H9 (cell line): ENCODE data around the gene CACNA1D. TPM values are rescaled to one million over a fixed set of nuclear protein-coding genes. Genes with fewer than 3 reads are reported as not detected.

Source experiments
- DNase-seq: peaks from one replicate; pipeline ENCODE4 v3.0.0-alpha.2; 2017
- H2AFZ ChIP-seq: one replicate; pipeline ENCODE4 v1.6.1; 2013; ENCODE audit warnings: mild to moderate bottlenecking, low read length, control low read depth, moderate library complexity
- H2AK5ac ChIP-seq: 2 replicates; pipeline ENCODE4 v1.6.1; 2013; ENCODE audit warnings: low read length, control low read depth, mixed read lengths; ENCODE audit not compliant: insufficient read length
- H2BK120ac ChIP-seq: one replicate; pipeline ENCODE4 v1.6.1; 2013; ENCODE audit warnings: low read depth, mild to moderate bottlenecking, low read length, control low read depth, inconsistent platforms; ENCODE audit not compliant: poor library complexity, severe bottlenecking
- H2BK12ac ChIP-seq: 2 replicates; pipeline ENCODE4 v1.6.1; 2013; ENCODE audit warnings: low read length, control low read depth, mixed read lengths, low read depth; ENCODE audit not compliant: insufficient read length
- H2BK15ac ChIP-seq: 2 replicates; pipeline ENCODE4 v1.6.1; 2013; ENCODE audit warnings: low read depth, low read length, control low read depth
- H2BK20ac ChIP-seq: one replicate; pipeline ENCODE4 v1.6.1; 2013; ENCODE audit warnings: low read depth, mild to moderate bottlenecking, low read length, control low read depth, inconsistent platforms; ENCODE audit not compliant: poor library complexity, severe bottlenecking
- H2BK5ac ChIP-seq: 2 replicates; pipeline ENCODE4 v1.6.1; 2013; ENCODE audit warnings: low read length, control low read depth, mixed read lengths; ENCODE audit not compliant: insufficient read length
- H3K14ac ChIP-seq: 2 replicates; pipeline ENCODE4 v1.6.1; 2013; ENCODE audit warnings: low read length, control low read depth; ENCODE audit not compliant: insufficient read depth
- H3K18ac ChIP-seq: 2 replicates; pipeline ENCODE4 v1.6.1; 2013; ENCODE audit warnings: low read depth, mild to moderate bottlenecking, mixed read lengths, low read length, control low read depth; ENCODE audit not compliant: insufficient read length
- H3K23ac ChIP-seq: 2 replicates; pipeline ENCODE4 v1.6.1; 2013; ENCODE audit warnings: low read length, control low read depth, mixed read lengths, low read depth; ENCODE audit not compliant: insufficient read length
- H3K23me2 ChIP-seq: 2 replicates; pipeline ENCODE4 v1.6.1; 2013; ENCODE audit warnings: low read depth, mild to moderate bottlenecking, mixed read lengths, low read length, control low read depth; ENCODE audit not compliant: insufficient read length, poor library complexity, severe bottlenecking
- H3K27ac ChIP-seq: 2 replicates; pipeline ENCODE4 v1.5.1; 2013; ENCODE audit warnings: low read length, control low read depth, mixed read lengths, low read depth; ENCODE audit not compliant: insufficient read length
- H3K27me3 ChIP-seq: 2 replicates; pipeline ENCODE4 v1.6.1; 2013; ENCODE audit warnings: low read length, control low read depth, inconsistent platforms; ENCODE audit not compliant: insufficient read depth
- H3K4ac ChIP-seq: 2 replicates; pipeline ENCODE4 v1.6.1; 2013; ENCODE audit warnings: low read depth, mild to moderate bottlenecking, control low read depth, inconsistent platforms, low read length, moderate library complexity
- H3K4me1 ChIP-seq: 2 replicates; pipeline ENCODE4 v1.6.1; 2013; ENCODE audit warnings: low read length, control low read depth, inconsistent platforms; ENCODE audit not compliant: insufficient read depth
- H3K4me2 ChIP-seq: 2 replicates; pipeline ENCODE4 v1.6.1; 2013; ENCODE audit warnings: low read length, control low read depth, mixed read lengths; ENCODE audit not compliant: insufficient read length, insufficient read depth
- H3K56ac ChIP-seq: 2 replicates; pipeline ENCODE4 v1.6.1; 2013; ENCODE audit warnings: low read depth, mild to moderate bottlenecking, mixed read lengths, low read length, control low read depth; ENCODE audit not compliant: insufficient read length
- H3K79me1 ChIP-seq: 2 replicates; pipeline ENCODE4 v1.6.1; 2013; ENCODE audit warnings: low read depth, mild to moderate bottlenecking, moderate library complexity, low read length, control low read depth, inconsistent platforms; ENCODE audit not compliant: insufficient read depth, poor library complexity, severe bottlenecking
- H3K79me2 ChIP-seq: 2 replicates; pipeline ENCODE4 v1.6.1; 2013; ENCODE audit warnings: low read length, control low read depth, inconsistent platforms; ENCODE audit not compliant: insufficient read depth
- H3K9ac ChIP-seq: 2 replicates; pipeline ENCODE4 v1.6.1; 2013; ENCODE audit warnings: low read length, control low read depth, mixed read lengths; ENCODE audit not compliant: insufficient read length; ENCODE audit errors: extremely low read depth
- H3K9me3 ChIP-seq: one replicate; pipeline ENCODE4 v1.6.1; 2013; ENCODE audit warnings: low read depth, low read length, inconsistent platforms; ENCODE audit not compliant: control insufficient read depth
- H3T11ph ChIP-seq: one replicate; pipeline ENCODE4 v1.6.1; 2013; ENCODE audit warnings: mild to moderate bottlenecking, low read length, control low read depth, inconsistent platforms
- H4K20me1 ChIP-seq: one replicate; pipeline ENCODE4 v1.6.1; 2013; ENCODE audit not compliant: control insufficient read depth, insufficient read length, insufficient read depth
- H4K5ac ChIP-seq: 2 replicates; pipeline ENCODE4 v1.6.1; 2013; ENCODE audit warnings: low read depth, mild to moderate bottlenecking, mixed read lengths, low read length, control low read depth; ENCODE audit not compliant: insufficient read length
- H4K8ac ChIP-seq: replicated peaks from 2 replicates; pipeline ENCODE4 v1.6.1; 2013; ENCODE audit warnings: low read length, control low read depth, mixed read lengths, low read depth; ENCODE audit not compliant: insufficient read length
- H4K91ac ChIP-seq: 2 replicates; pipeline ENCODE4 v1.6.1; 2013; ENCODE audit warnings: low read depth, mild to moderate bottlenecking, moderate library complexity, mixed read lengths, low read length, control low read depth; ENCODE audit not compliant: insufficient read length
- H3K27ac Mint-ChIP-seq, 3 experiments: 2 replicates in 2 of 3; 3 replicates in 1 of 3; pipeline ENCODE4 v1.8.0; 2020 to 2021; ENCODE audit warnings: mixed read lengths in 3 of 3, mild to moderate bottlenecking in 1 of 3, moderate library complexity in 1 of 3
- H3K27me3 Mint-ChIP-seq: 2 replicates; pipeline ENCODE4 v1.8.0; 2021; ENCODE audit warnings: low read depth, mild to moderate bottlenecking, moderate library complexity, mixed read lengths
- H3K36me3 Mint-ChIP-seq, 3 experiments: 2 replicates in 2 of 3; 3 replicates in 1 of 3; pipeline ENCODE4 v1.8.0; 2020 to 2021; ENCODE audit warnings: low read depth in 3 of 3, mixed read lengths in 3 of 3; ENCODE audit not compliant: insufficient read depth in 1 of 3
- H3K4me1 Mint-ChIP-seq, 2 experiments: 2 replicates each; pipeline ENCODE4 v1.8.0; 2020; ENCODE audit warnings: mixed read lengths in 2 of 2
- H3K4me3 Mint-ChIP-seq, 2 experiments: 2 replicates in 1 of 2; 3 replicates in 1 of 2; pipeline ENCODE4 v1.8.0; 2020 to 2021; ENCODE audit warnings: mild to moderate bottlenecking in 2 of 2, mixed read lengths in 2 of 2, moderate library complexity in 1 of 2
- H3K9me3 Mint-ChIP-seq, 2 experiments: 2 replicates in 1 of 2; 3 replicates in 1 of 2; pipeline ENCODE4 v1.8.0; 2020; ENCODE audit warnings: mild to moderate bottlenecking in 2 of 2, mixed read lengths in 2 of 2, moderate library complexity in 1 of 2
- WGBS: extraction: QIAGEN DNeasy Blood & Tissue Kit; methylation state at CpG from one replicate; pipeline ENCODE4 v1.1.7; 2013; ENCODE audit warnings: missing lambda C conversion rate, low lambda C conversion rate, mixed read lengths; ENCODE audit not compliant: insufficient read length; ENCODE audit errors: extremely low coverage; 5-methylcytosine and 5-hydroxymethylcytosine counted together
- total RNA-seq: library from RNA; stranded (reverse); gene quantifications from 2 replicates; pipeline ENCODE4 v1.2.1, GENCODE V29; 2021
- TF ChIP-seq, protein P1 (sequence below): fragments of 200-600 bp; sonication (generic); conservative IDR thresholded peaks from 3 replicates; pipeline ENCODE4 v1.8.0; 2021; ENCODE audit warnings: antibody characterized with exemption, mild to moderate bottlenecking

CACNA1D gene
- total RNA-seq, 1 experiment from 2014 or later: 3.5 TPM

DNA sequence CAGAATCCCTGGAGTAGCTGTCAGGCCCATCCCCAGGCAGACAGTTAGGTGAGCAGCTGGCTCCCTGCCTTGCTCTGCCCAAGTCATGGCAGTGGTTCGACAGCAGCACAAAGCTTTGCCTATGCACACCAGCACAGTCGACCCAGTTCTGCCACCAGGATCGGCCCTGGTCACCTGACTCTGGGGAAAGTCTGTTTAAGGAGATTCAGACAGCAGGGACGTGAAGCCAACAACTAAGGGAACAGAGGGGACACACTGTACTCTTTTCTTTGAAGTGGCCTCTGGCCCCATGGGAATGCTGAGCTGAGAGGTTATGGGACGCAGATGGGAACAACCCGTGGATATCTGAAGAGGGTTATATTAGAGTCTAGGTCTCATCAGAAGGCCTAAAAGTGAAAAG is 217.0 kb downstream of the CACNA1D start:
- Histone ChIP-seq H3K18ac (no peak overlapping the region), H3K23ac (no peak overlapping the region), H4K20me1 (no peaks in the 10 kb centered on the region), H2BK120ac (no peak overlapping the region), H3T11ph (no peak overlapping the region), H4K8ac (no peak overlapping the region), H3K23me2 (no peaks in the 10 kb centered on the region), H3K27me3 (no peaks in the 10 kb centered on the region), H2AK5ac (no peak overlapping the region), H4K91ac (no peak overlapping the region), H3K4ac (no peak overlapping the region), H3K27ac (no peak overlapping the region), H4K5ac (no peak overlapping the region), H3K14ac (no peak overlapping the region), H2BK15ac (no peak overlapping the region), H3K9ac (no peak overlapping the region), H3K79me2 (no peaks in the 10 kb centered on the region), H2BK12ac (no peak overlapping the region), H2AFZ (no peak overlapping the region), H3K79me1 (no peaks in the 10 kb centered on the region), H3K56ac (no peak overlapping the region), H3K4me2 (no peak overlapping the region), H2BK5ac (no peak overlapping the region), H3K4me1 (no peaks in the 10 kb centered on the region), H3K9me3 (no peaks in the 10 kb centered on the region), H2BK20ac (no peak overlapping the region)
- Mint-ChIP-seq H3K36me3 (no peaks in the 10 kb centered on the region), H3K27me3 (no peaks in the 10 kb centered on the region; the same call in 1 of the 2 replicates), H3K27ac (no peak overlapping the region), H3K4me1 (peaks cover 8 to 9% of the 10 kb centered on the region in 2 experiments), H3K4me3 (no peak overlapping the region), H3K9me3 (no peaks in the 10 kb centered on the region)
- TF ChIP-seq, protein P1, sequence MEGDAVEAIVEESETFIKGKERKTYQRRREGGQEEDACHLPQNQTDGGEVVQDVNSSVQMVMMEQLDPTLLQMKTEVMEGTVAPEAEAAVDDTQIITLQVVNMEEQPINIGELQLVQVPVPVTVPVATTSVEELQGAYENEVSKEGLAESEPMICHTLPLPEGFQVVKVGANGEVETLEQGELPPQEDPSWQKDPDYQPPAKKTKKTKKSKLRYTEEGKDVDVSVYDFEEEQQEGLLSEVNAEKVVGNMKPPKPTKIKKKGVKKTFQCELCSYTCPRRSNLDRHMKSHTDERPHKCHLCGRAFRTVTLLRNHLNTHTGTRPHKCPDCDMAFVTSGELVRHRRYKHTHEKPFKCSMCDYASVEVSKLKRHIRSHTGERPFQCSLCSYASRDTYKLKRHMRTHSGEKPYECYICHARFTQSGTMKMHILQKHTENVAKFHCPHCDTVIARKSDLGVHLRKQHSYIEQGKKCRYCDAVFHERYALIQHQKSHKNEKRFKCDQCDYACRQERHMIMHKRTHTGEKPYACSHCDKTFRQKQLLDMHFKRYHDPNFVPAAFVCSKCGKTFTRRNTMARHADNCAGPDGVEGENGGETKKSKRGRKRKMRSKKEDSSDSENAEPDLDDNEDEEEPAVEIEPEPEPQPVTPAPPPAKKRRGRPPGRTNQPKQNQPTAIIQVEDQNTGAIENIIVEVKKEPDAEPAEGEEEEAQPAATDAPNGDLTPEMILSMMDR: no peak
- DNase-seq: peak; percentile 18
- no CpG with 5 or more reads among the region's 6 CpGs for WGBS
